ENCODE data around the gene ZFPL1. TPM values are rescaled to one million over a fixed set of nuclear protein-coding genes. Genes with fewer than 3 reads are reported as not detected.

Gene ZFPL1
- total and polyA plus RNA-seq, 9 of the 15 experiments (the other 6 are each of a cell fraction or from before 2014, with no cell fraction given) = 3.7 to 37.5 (median 22.7) TPM

- TF ChIP-seq BRF2 (IDR thresholded peaks at IDR 0.05; ENCODE audit: borderline replicate concordance, insufficient read depth, insufficient read length) = no peak
- TF ChIP-seq MAFF (IDR thresholded peaks at IDR 0.05; ENCODE audit: low read length) = peak; percentile 8; the same call in 1 of the 2 replicates
- peak; percentile 17; the same call in 1 of the 2 replicates for TF ChIP-seq MYNN (IDR thresholded peaks at IDR 0.05)
- TF ChIP-seq MYNN (CRISPR knock-in tag; IDR thresholded peaks at IDR 0.05) = no peak
- no peak for TF ChIP-seq MLX (CRISPR knock-in tag; conservative IDR thresholded peaks at IDR 0.05)
- TF ChIP-seq HMGXB4 (CRISPR knock-in tag; IDR thresholded peaks at IDR 0.05) = 0 out of 2 replicates have a peak, but pooled peaks have one; percentile 19
- no peak for TF ChIP-seq NFIC (IDR thresholded peaks at IDR 0.05)
- TF ChIP-seq NCOA2 (IDR thresholded peaks at IDR 0.05; ENCODE audit: partially characterized antibody in 2 of 2) = no peak
- no peak for TF ChIP-seq RBM39 (optimal IDR thresholded peaks at IDR 0.05; ENCODE audit: low read depth, low read length)
- TF ChIP-seq ETS1 (conservative IDR thresholded peaks at IDR 0.05; ENCODE audit: control insufficient read depth, low read depth, low read length) = no peak
- 0 out of 2 replicates have a peak, but pooled peaks have one; percentile 20 for TF ChIP-seq CREM (IDR thresholded peaks at IDR 0.05; ENCODE audit: low read depth)
- TF ChIP-seq SP1 (CRISPR knock-in tag; IDR thresholded peaks at IDR 0.05) = peak; percentile 67
- no peak for TF ChIP-seq DACH1 (IDR thresholded peaks at IDR 0.05; ENCODE audit: partially characterized antibody)
- no peak for TF ChIP-seq NELFE (IDR thresholded peaks at IDR 0.05; ENCODE audit: insufficient read depth, insufficient read length)
- TF ChIP-seq RBM17 (IDR thresholded peaks at IDR 0.05; ENCODE audit: borderline replicate concordance, low read depth, low read length) = no peak
- TF ChIP-seq MAZ (CRISPR knock-in tag; conservative IDR thresholded peaks at IDR 0.05 in 1 of 2, IDR thresholded peaks at IDR 0.05 in 1 of 2) = 0 out of 4 replicates have a peak, but pooled peaks of 1 of the 2 experiments have one; percentile 37
- no peak for TF ChIP-seq MNT (conservative IDR thresholded peaks at IDR 0.05)
- no peak for TF ChIP-seq YY1 (IDR thresholded peaks at IDR 0.05; ENCODE audit: borderline replicate concordance in 1 of 3, control insufficient read depth in 1 of 3, extremely low read depth in 1 of 3, insufficient read depth in 3 of 3, insufficient read length in 1 of 3, insufficient replicate concordance in 2 of 3, low read depth in 1 of 3, low read length in 2 of 3)
- no peak for TF ChIP-seq MAFG (tag; conservative IDR thresholded peaks at IDR 0.05)
- TF ChIP-seq SPI1 (IDR thresholded peaks at IDR 0.05; ENCODE audit: borderline replicate concordance, low read depth, low read length) = 0 out of 2 replicates have a peak, but pooled peaks have one; percentile 16
- no peak for TF ChIP-seq YBX1 (IDR thresholded peaks at IDR 0.05)
- no peak for TF ChIP-seq EP300 (IDR thresholded peaks at IDR 0.05; ENCODE audit: low read length)
Observed at GRCh38 chr11:65110354-65110861, 26.4 kb downstream of the ZFPL1 start (continued).

Data from K562 (cell line).